Activated CD4-positive, alpha-beta T cell treated with anti-CD3 and anti-CD28 coated beads, Interleukin-2, Interleukin-4, amounts not matched to agents 100 ng/mL and 50 ng/mL, durations not matched to agents 16 hours and 8 hours (primary cell): Measurements from ENCODE around the gene NSRP1.
A peak's percentile ranks its signal among the peaks of the same experiment; 100 is the strongest.
"Not testable (repeated sequence)": the region's sequence is repeated elsewhere in the genome, so short reads cannot be mapped to it uniquely, and the experiment has no call there.

Experiments
- DNase-seq: peaks from one replicate; pipeline ENCODE4 v3.0.0-alpha.2; 2020; ENCODE audit warnings: low spot score

Gene NSRP1

DNA sequence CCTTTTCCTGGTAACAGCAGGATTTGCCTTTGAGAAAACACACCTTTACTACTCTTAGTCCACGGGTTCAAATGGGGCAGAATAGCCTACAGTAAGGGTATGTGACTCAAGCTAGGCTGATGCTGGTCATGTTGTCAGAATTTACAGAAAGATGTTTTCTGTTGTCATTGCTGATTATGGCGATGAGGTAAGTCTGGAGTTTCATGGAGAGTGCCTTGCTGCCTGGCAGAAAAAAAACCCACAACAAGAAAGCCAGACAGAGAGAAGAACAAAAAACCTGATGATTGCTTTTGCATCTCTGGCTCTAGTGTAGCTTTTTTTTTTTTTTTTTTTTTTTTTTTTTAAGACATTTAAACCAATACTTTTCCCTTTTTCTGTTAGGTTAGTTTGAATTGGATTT, 71.0 kb downstream of the NSRP1 start:
- DNase-seq, result no peak

DNA sequence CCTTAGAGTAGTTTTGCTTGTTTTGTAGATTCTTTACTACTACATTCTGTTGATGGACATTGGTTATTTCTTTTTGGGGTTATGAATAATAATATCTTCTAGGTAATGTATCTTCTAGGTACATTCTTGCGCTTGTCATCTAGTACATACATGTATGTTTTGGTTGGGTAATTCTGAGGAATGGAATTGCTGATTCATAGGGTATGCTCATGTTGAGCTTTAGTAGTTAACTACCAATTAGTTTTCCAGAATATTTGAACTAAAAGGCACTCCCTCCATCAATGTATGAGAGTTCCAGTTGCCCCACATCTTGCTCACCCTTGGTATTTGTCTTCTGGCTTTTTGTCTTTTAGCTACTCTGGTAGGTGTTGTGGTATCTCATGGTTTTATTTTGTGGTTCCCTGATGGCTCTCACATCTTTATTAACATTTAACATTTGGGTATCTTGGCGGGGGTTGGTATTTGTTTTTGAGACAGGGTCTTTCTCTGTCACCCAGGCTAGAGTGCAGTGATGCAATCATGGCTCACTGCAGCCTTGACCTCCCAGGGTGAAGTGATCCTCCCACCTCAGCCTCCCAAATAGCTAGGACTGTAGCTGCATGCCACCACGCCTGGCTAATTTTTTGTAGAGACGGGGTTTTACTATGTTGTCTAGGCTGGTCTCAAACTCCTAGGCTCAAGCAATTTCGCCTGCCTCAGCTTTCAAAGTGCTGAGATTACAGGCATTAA, 71.8 kb downstream of the NSRP1 start:
- no peak for DNase-seq

DNA sequence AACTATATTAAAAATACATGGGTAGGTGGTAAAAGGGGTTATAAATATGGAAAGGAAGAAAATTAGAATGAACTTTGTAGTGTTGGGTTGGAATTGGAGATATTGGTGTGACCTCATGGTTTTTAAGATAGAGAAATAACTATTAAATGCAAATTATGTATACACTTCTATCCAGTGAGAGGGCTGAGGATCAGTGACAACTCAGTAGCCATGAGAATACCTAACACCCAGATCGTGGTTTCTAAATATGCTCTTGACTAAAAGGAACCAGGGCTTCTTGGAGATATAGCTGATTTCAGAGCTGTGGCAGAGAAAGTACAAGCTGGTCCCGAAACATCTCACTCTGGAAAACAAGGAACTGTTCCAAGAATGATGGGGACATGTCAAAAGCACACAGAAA, 74.5 kb downstream of the NSRP1 start:
- DNase-seq, result no peak

DNA sequence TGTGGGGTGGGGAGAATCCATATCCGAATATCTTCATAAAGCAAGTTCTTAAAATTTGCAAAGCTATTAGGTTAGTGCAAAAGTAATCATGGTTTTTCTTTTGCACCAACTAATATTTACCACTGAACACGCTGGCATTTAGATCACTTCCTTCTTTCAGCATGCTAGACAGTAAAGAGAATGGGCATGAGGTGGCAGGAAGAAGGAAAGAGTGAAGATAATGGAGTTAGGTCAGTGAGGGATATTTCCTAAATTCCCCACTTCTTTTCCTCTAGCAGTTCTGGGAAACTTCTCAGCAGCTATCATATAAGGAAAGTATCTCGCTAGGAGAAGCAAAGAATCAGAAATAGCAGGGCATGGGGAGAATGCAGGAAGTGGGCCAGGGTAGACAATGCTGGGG, 79.9 kb downstream of the NSRP1 start:
- DNase-seq, result no peak

DNA sequence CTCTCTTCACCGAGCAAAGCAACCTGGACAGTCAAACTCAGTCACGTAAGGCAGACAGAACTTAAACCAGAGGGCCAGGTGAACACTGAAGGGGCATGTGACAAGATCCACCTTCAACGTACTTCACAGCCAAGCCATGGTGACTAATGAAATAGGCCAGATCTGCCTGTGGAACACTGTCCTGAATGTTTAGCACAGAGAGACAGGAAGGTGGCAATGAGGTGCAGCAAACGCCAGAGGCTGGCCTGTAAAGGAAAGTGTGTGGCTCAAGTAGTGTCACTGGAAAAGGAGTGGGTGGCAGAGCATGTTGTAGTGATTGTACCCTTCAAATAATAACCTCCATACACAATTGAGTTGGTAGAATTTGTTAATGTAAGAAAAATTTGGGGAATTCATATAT, 80.8 kb downstream of the NSRP1 start:
- DNase-seq, result no peak

DNA sequence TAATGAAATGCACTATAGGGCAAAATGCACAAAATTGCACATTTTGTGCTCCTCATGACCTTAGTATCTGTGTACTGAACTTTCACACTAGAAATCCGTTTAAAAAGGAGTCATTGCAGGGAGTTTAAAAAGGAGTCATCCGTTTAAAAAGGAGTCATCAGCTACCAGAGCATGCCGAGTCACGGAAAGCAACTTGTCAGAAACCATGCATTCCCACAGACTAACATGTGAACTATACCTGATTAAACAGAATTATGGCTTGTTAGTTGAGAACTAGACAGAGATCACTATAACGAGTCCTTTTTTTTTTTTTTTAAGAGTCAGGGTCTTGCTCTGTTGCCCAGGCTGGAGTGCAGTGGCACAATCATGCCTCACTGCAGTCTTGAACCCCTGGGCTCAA, 83.0 kb downstream of the NSRP1 start:
- DNase-seq, result no peak

DNA sequence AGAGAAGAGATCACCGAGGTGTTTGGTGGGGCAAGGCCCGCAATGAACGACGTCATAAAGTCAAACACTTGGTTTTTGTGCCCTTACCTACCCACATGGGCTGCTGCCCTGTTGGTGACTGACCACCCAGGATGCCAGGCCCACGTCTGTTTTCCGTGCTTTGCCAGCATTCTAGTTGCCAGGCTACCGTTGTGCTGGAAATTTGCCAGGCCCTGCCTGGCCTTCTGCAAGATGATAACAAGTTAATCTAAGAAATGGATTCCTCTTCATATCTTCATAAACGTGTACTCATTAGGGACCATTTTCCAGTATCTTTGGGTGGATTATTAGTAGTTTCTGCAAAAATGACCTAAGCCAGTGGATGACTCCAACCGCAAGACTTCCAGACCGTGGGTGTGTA, 83.5 kb downstream of the NSRP1 start:
- no peak for DNase-seq

DNA sequence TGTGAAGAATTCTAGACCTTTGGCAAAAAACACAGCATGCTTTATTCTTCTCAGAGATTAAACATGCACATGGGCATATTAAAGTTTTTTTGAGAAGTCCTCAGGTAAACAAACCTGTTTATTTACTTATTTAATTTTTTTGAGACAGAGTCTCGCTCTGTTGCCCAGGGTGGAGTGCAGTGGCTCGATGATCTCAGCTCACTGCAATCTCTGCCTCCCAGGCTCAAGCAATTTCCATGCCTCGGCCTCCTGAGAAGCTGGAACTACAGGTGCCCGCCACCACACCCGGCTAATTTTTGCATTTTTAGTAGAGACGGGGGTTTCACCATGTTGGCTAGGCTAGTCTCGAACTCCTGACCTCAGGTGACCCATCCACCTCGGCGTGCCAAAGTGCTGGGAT, 84.0 kb downstream of the NSRP1 start:
- DNase-seq, result not testable (repeated sequence)

DNA sequence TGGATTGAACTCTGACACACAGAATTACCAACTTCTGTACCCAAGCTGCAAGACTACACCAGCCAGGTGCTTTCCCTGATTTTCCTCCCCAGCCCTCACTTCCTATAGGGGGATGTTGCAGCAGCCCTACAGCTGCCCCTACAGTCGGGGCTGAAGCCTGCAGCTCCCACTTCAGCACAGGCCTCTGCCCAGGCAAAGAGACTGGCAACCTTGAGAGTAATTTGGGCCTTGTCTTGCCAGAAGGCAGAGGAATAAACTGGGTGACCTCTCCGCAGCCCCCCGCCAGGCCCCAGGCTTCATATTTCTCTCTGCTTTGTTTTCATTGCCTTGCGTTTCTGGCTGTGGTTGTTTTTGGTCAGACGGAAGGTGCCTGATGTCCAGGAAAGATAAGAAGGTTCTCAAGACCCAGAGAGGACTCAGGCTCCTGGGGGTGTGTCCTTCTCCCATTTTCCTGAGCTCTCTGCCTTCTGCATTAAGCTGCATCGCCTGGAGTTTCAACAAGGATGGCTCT, 86.9 kb downstream of the NSRP1 start:
- DNase-seq, result no peak

DNA sequence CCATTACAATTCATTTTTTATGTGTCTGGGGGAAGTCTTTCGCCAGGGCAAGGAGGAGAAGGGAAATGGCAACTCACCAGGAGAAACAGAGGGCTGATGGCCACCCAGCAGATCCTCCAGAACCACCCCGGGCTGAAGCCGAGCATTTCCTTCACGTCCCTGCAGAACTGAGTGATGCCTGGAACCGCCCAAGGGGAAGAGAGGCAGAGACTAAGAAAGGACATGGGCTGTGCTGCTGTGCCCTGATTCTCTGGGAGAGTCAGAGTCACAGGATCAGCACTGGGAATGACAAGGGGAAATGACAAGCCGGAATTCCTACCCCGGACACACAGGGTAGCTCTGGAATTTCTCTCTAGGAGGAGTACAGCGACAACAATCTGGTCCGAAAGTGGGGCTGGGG, 91.0 kb downstream of the NSRP1 start:
- DNase-seq, result no peak

DNA sequence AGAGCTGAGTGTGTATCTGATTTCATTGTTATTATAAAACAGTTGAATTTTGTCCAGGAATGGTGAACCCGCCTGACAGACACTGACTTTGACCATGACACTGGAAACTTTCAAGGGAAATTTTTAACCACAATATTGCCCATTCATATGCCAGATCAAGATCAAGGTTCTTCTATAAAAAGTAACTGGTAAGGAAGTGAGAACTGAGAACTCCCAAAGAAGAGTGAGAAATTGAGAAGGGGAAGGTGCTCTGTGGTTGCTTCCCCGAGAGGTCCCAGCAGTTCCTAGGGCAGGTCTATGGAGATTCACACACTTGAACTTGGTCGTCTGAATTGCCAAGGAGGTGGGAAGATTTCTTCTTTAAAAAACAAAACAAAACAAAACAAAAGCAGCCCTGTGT, 91.6 kb downstream of the NSRP1 start:
- DNase-seq, result no peak

DNA sequence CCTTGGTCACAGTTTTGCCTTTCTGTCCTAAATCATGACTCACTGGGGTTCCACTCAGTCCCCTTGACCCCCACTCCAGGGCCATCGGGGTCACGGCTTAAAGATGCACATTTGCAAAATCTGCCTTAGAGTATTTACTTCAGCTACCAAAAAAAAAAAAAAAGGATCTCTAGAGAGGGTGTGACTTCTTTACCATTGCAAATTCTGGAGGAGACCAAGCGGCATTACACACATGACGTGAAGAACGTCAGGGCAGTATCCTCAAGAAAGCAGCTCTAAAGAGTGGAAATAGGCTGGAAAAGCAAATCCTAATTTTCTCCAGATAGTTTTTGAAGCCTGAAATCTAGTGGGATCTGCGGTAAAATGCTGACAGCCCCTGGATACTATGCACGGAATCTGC, 93.3 kb downstream of the NSRP1 start:
- no peak for DNase-seq

DNA sequence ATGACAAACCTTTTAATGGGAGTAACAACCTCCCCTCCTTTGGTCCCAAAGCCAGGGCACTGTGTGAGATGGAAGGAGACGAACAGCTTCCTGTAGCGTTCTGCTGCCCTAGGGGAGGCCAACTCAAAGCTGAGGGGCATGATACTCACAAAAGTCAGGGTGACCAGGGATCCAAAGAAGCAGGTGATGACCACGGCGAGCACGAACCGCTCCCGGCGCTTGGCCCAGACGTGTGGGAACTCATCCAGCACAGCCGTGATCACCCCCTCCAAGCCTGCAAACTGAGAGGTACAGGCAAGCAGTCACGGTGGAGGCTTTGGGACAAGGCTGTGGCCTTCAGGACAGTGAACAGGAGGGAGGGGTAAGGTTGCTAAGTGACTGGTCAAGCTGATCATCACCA, 93.8 kb downstream of the NSRP1 start:
- DNase-seq, result no peak

DNA sequence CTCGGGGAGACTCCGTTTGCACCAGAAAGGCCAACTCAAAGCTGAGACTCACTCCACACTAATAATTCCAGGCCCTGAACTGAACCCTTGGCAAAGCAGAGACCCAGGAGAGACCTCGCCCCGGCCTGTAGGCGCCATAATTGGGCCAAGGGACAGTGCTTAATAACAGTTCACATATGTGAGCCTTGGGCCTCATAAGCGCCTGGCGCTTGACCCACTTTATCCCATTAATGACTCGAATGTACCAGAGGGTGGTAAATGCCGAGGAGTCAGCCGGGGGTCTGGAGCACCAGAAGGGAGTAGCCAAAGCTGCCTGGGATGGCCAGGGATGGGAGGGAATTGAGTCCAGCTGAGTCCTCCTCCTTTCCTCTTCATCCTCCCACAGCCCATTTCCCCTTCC, 94.3 kb downstream of the NSRP1 start:
- no peak for DNase-seq

DNA sequence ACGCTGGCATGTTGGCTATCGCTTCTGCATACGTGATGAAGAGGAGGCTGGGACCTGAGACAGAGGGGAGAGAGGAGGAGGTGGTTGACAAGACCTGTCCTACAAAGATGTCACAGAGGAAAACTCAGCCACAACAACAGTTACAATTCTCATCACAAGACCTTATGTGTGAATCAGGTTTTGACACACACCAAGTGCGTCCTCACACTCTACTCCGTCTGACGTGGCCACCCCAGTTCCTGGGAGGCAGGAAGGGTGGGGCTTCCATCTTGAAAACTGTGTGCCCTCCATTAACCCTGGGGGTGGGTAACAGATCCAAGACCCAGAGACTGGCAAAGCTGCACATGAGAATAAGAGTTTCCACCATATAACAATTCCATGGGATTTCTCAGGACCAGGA, 94.8 kb downstream of the NSRP1 start:
- peak; percentile 16 for DNase-seq

DNA sequence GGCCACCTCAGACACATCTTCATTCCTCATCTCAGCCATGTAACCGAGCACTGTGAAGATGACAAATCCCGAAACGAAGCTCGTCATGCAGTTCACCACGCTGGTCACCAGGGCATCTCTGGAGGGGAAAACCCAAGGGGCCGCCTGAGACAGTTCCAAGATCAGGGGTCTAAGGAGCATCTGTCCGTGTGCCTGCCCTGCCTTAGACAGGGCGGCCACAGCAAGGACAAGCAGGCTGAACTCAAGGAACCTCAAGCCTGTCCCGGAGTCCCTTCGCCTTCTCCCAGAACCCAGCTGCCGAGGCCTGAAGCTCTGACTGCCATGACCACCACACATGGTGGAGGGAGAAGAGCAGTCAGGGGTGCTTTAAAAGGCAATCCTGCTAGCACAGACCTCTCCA, 96.1 kb downstream of the NSRP1 start:
- peak; percentile 17 for DNase-seq

DNA sequence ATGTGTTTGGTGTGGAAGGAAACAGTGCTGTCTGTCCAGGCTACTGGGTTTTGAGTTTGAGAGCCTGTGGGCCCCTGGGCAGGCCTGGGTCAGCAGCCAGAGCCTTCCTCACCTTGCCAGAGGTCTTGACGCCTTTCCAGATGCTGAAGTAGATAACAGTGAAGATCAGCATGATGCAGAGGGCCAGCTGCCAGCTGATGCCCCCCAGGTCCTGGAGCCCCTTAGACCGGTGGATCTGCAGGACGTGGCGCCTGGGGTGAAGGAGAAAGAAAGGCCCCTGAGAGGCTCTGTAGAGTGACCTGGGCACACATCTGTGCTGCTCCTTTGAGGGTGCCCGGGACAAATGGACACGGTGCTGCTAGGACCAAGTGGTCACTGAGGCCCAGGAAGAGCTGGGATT, 100.4 kb downstream of the NSRP1 start:
- DNase-seq, result no peak

DNA sequence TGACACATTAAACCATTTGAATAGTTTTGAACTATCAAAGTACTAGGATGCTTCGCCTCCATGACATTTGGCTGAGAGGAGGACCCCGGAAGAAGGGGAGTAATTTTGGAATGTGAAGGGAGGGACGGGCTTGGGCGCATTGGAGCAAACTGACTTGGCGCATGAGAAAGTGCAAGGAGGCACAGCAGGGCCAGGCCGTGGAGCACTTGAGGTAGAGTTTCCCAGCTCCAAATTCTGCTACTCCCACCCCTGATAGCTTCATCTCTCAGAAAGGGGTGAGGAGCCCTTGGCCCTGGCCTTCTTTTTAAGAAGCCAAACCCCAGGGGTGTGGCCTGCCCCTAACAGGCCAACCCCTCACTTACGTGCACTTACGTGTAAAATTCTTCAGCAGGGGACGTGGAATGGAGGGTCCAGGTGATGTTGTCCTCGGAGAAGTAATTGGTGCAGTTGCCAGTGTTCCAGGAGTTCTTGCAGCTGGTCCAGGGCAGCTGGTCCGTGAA, 101.2 kb downstream of the NSRP1 start:
- no peak for DNase-seq

DNA sequence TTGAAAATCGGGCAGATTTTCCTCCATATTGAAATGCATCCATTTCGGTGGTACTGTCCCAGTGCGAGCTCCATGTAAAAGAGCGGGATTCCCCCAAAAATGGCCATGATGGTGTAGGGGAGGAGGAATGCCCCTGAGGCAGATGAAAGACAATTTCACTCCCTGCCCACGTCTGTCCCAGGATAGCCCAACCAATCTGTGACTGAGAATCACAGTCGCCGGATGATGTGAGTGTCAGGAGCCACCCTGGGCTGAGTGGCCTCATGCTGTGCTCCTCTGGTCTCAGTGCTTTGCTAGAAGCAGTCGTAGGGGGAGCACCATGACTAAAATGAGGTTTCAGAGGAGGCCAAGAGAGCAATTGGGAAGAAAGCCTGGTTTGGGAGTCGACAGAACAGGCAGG, 102.2 kb downstream of the NSRP1 start:
- no peak for DNase-seq

DNA sequence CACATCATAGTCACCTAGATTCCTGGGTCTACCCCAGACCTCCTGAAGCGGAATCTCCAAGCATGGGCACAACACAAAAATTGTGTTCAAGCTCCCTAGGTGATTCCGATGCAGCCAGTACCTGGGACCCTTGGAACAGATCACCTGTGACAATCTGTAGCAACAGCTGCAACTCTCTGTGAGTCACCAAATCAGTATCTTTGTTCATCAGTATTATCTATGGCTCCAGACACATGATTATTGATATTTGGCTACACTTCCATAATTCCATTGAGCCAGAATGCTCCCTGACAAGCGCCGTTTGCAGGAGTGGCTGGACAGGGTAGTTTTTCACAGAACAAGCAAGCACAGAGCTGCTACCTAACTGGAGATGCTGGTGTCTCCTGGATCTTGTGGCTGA, 102.7 kb downstream of the NSRP1 start:
- no peak for DNase-seq

DNA sequence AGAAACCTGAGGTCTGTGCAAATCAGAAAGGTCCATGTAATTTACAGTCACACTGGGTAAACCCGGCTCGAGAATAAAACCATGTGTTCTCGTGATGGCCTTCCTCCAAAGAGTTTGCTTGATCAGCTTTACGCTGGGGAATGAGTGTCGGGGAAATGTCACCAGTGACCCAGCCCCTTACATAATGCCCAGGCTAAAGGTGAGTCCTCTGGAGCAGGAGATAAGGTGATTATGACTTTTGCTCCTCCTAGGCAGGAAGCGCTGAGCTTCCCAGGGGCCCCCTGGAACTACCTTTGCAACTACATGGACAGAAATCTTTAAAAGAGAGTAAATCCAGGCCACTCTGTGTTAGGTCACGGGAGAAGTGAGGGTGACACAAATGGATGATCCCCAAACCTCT, 103.2 kb downstream of the NSRP1 start:
- no peak for DNase-seq

DNA sequence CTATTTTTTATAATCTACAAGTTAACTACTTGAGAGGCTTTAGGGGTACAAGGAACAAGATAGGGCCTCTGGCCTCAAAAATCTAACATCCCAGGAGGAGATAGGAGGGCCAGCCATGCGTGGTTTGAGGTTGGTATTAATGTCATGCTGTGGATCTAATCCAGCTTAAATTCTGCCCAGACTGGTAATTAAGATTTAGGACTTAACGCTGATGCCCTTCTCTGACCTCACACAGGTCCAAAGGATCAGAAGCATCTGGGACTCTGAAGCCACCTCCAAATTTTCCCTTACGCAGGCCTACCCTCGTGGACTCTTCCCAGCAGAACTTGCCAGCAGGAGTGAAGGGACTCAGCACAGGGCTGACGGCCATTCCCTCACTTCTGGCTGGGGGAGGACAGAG, 103.8 kb downstream of the NSRP1 start:
- no peak for DNase-seq

DNA sequence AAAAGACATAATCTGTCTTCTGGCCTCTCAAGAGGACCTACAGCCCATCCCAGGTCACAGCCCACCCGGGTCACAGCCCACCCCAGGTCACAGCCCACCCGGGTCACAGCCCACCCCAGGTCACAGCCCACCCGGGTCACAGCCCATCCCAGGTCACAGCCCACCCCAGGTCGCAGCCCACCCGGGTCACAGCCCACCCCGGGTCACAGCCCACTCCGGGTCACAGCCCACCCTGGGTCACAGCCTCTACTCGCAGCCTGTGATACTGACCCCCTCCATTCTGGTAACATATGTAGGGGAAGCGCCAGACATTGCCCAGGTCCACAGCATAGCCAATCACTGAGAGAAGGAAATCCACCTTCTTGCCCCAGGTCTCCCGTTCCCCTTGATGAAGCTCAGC, 104.7 kb downstream of the NSRP1 start:
- no peak for DNase-seq

DNA sequence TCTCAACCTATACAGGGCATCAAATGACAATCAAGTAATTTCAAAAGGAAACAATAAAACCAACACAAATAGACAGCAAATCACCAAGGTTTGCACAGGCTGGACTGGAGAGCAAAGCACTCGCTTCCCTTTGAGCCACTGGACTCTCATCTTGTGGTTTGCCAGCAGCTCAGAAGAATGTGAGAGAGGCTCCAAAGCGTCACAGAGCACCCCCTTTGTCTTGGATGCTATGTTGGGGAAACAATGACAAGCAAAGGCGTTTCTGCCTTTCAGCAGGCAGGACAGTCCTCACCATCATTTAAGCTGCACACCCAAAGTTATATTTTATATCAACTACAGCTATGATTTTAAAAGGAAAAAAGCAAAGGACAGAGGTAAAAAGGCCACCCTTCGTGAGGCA, 105.6 kb downstream of the NSRP1 start:
- DNase-seq, result no peak
